Stomach (tissue), 4 donors: ENCODE measurements around the gene PDE3B.

Experiments used
- POLR2A ChIP-seq, 4 donors: fragments of 450-650 bp; IDR thresholded peaks; one replicate each; pipeline ENCODE4 v1.6.1; 2016; ENCODE audit warnings: antibody characterized with exemption in 4 of 4, control low read depth in 2 of 4, mild to moderate bottlenecking in 1 of 4, moderate library complexity in 1 of 4
- TF ChIP-seq, protein P1 (sequence below), 7 experiments: fragments of 450-650 bp in 4 of 7; fragments of 200-600 bp in 3 of 7; sonication (generic) in 3 of 7; IDR thresholded peaks; one replicate each; pipeline ENCODE4 v1.5.1; 2016 to 2019; ENCODE audit warnings: antibody characterized with exemption in 7 of 7, control low read depth in 2 of 7, mild to moderate bottlenecking in 1 of 7

- TF ChIP-seq, protein P1, sequence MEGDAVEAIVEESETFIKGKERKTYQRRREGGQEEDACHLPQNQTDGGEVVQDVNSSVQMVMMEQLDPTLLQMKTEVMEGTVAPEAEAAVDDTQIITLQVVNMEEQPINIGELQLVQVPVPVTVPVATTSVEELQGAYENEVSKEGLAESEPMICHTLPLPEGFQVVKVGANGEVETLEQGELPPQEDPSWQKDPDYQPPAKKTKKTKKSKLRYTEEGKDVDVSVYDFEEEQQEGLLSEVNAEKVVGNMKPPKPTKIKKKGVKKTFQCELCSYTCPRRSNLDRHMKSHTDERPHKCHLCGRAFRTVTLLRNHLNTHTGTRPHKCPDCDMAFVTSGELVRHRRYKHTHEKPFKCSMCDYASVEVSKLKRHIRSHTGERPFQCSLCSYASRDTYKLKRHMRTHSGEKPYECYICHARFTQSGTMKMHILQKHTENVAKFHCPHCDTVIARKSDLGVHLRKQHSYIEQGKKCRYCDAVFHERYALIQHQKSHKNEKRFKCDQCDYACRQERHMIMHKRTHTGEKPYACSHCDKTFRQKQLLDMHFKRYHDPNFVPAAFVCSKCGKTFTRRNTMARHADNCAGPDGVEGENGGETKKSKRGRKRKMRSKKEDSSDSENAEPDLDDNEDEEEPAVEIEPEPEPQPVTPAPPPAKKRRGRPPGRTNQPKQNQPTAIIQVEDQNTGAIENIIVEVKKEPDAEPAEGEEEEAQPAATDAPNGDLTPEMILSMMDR (IDR thresholded peaks at IDR 0.05), result no peak
- no peak for TF ChIP-seq POLR2A (IDR thresholded peaks at IDR 0.05)
Observed at GRCh38 chr11:14764179-14764578, 120.6 kb downstream of the PDE3B start.
